HepG2 (cell line): ENCODE measurements around the gene MXRA7.
A peak's percentile ranks its signal among the peaks of the same experiment; 100 is the strongest.

Experiments
- CREB3 ChIP-seq: sonication (generic); formaldehyde crosslinking; IDR thresholded peaks from 2 replicates; pipeline ENCODE4 v1.5.0; 2020; ENCODE audit warnings: missing genetic modification reagents
- GABPA ChIP-seq, 2 experiments: IDR thresholded peaks; 2 replicates each; pipeline ENCODE4 v1.6.1; 2011 to 2016; ENCODE audit warnings: low read depth in 2 of 2, low read length in 1 of 2, missing biosample characterization in 1 of 2, missing genetic modification characterization in 1 of 2
- POLR2AphosphoS5 ChIP-seq: IDR thresholded peaks from 2 replicates; pipeline ENCODE4 v1.6.1; 2012; ENCODE audit warnings: low read depth, low read length
- SOX6 ChIP-seq, 2 experiments: fragments of 450-650 bp in 1 of 2; sonication (generic) in 1 of 2; formaldehyde crosslinking in 1 of 2; IDR thresholded peaks; 2 replicates each; pipeline versions ENCODE4 v1.4.0 to v1.6.1; 2017 to 2020; ENCODE audit warnings: antibody characterized with exemption in 1 of 2, mild to moderate bottlenecking in 1 of 2, missing genetic modification reagents in 1 of 2
- ZNF331 ChIP-seq: sonication (generic); formaldehyde crosslinking; IDR thresholded peaks from 2 replicates; pipeline ENCODE4 v1.4.0; 2020; ENCODE audit warnings: missing genetic modification reagents

GRCh38 chr17:76737082-76737675, 26.4 kb upstream of the MXRA7 start, which contains the start of gene SRSF2:
- peak; percentile 86; the same call in 1 of the 2 replicates for TF ChIP-seq CREB3 (CRISPR knock-in tag)
- TF ChIP-seq ZNF331 (CRISPR knock-in tag), result peak; percentile 51; the same call in 1 of the 2 replicates
- no peak for TF ChIP-seq SOX6 (IDR thresholded peaks at IDR 0.05)
- peak; percentile 75 for TF ChIP-seq SOX6 (CRISPR knock-in tag; IDR thresholded peaks at IDR 0.05)
- TF ChIP-seq POLR2AphosphoS5, result peak; percentile 99
- TF ChIP-seq GABPA (IDR thresholded peaks at IDR 0.05; ENCODE audit: low read depth, low read length), result peak; percentile 76
- TF ChIP-seq GABPA (CRISPR knock-in tag; IDR thresholded peaks at IDR 0.05; ENCODE audit: low read depth), result peak; percentile 88
